Subcutaneous abdominal adipose tissue (tissue), 5 donors: Measurements from ENCODE around the gene SYNE4.
A peak's percentile ranks its signal among the peaks of the same experiment; 100 is the strongest.

ENCODE experiments used
- H3K27ac ChIP-seq: one replicate; pipeline ENCODE4 v1.7.0; 2013; ENCODE audit warnings: low read depth, mild to moderate bottlenecking, inconsistent platforms, low read length, moderate library complexity
- H3K27me3 ChIP-seq, 5 donors: one replicate each; pipeline ENCODE4 v1.7.0; 2013; ENCODE audit warnings: low read length in 5 of 5, inconsistent platforms in 1 of 5; ENCODE audit not compliant: control insufficient read depth in 5 of 5, insufficient read depth in 4 of 5
- H3K36me3 ChIP-seq, 5 donors: one replicate each; pipeline ENCODE4 v1.7.0; 2013; ENCODE audit warnings: low read length in 5 of 5; ENCODE audit not compliant: control insufficient read depth in 5 of 5, insufficient read depth in 5 of 5
- H3K4me1 ChIP-seq, 5 donors: one replicate each; pipeline ENCODE4 v1.7.0; 2013; ENCODE audit warnings: low read length in 5 of 5, mild to moderate bottlenecking in 3 of 5, moderate library complexity in 1 of 5; ENCODE audit not compliant: control insufficient read depth in 5 of 5, insufficient read depth in 5 of 5
- H3K4me3 ChIP-seq, 5 donors: one replicate each; pipeline ENCODE4 v1.7.0; 2013; ENCODE audit warnings: low read length in 5 of 5, low read depth in 1 of 5
- H3K9ac ChIP-seq, 5 donors: one replicate each; pipeline ENCODE4 v1.7.0; 2013; ENCODE audit warnings: low read length in 5 of 5, mild to moderate bottlenecking in 4 of 5, moderate library complexity in 3 of 5
- H3K9me3 ChIP-seq, 5 donors: one replicate each; pipeline ENCODE4 v1.7.0; 2013; ENCODE audit warnings: low read length in 5 of 5; ENCODE audit not compliant: control insufficient read depth in 5 of 5
- donor health status: healthy.
- donor health status: healthy.
- donor health status: healthy.
- donor health status: healthy.
- donor health status: healthy.

Gene SYNE4, protein sequence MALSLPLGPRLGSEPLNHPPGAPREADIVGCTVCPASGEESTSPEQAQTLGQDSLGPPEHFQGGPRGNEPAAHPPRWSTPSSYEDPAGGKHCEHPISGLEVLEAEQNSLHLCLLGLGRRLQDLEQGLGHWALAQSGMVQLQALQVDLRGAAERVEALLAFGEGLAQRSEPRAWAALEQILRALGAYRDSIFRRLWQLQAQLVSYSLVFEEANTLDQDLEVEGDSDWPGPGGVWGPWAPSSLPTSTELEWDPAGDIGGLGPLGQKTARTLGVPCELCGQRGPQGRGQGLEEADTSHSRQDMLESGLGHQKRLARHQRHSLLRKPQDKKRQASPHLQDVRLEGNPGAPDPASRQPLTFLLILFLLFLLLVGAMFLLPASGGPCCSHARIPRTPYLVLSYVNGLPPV

DNA sequence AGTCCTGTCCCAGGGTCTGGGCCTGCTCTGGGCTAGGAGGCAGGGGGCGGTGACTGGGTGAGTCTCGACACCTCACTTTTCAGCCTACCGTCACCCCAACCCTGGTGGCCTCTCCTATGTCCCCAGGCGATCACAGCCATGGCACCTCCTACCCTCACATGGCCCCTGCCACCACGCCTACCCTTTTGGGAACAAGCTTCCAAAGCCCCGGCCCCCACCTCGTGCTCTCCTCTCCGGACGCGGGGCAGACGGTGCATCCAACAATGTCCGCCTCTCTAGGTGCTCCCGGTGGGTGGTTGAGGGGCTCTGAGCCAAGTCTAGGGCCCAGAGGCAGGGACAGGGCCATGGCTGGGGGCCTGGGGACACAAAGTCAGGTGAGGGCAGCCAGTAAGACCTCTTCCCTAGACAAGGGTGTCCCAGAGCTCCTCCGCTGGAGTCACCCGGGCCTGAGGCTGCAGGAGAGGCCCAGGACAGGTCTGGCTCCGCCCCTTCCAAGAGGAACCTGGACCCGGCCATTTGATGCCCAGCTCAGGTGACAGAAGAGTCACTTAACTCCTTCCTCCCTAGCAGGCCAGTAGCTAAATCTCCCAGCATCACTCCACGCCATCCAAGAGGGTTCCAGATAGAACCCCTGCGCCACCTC lies at the start of gene SYNE4:
Gene SYNE4 (minus strand): TSS at position 478 of the 643 bp plus-strand sequence. CDS start 132 bp downstream, at position 346.
- Histone ChIP-seq H3K9me3 (no peaks in the 10 kb centered on the region), H3K27me3 (no peaks in the 10 kb centered on the region), H3K9ac (peak within 1 kb of the TSS in 3 of 5 donors; percentile 44 to 66 (median 61)), H3K4me3 (peak within 1 kb of the TSS in 4 of 5 donors; percentile 48 to 61 (median 49)), H3K27ac (no peak within 1 kb of the TSS), H3K4me1 (peaks cover 3 to 24% (median 18%) of the 10 kb centered on the region in 5 donors), H3K36me3 (peaks cover 0 to 3% (median under 1%) of the 10 kb centered on the region in 5 donors)

GRCh38 chr19:36054733-36055686 lies 46.4 kb upstream of the SYNE4 start, which contains the start of gene WDR62:
Gene WDR62, plus strand, starts transcription at chr19:36054897. Its CDS starts 75 bp downstream, at chr19:36054972.
- peak within 1 kb of the TSS; percentile 82 to 96 (median 90) for H3K4me3 ChIP-seq
- no peaks in the 10 kb centered on the region for H3K27me3 ChIP-seq
- peak within 1 kb of the TSS; percentile 50 to 84 (median 78) for H3K9ac ChIP-seq
- H3K36me3 ChIP-seq: no peaks in the 10 kb centered on the region
- no peaks in the 10 kb centered on the region for H3K9me3 ChIP-seq
- peaks cover 0 to 20% (median 14%) of the 10 kb centered on the region in 5 donors for H3K4me1 ChIP-seq
- H3K27ac ChIP-seq: peak within 1 kb of the TSS; percentile 86

- no peaks in the 10 kb centered on the region for H3K36me3 ChIP-seq
- no peaks in the 10 kb centered on the region for H3K27me3 ChIP-seq
- peak within 1 kb of the TSS; percentile 82 to 96 (median 90) for H3K4me3 ChIP-seq
- H3K27ac ChIP-seq: peak within 1 kb of the TSS; percentile 86
- no peaks in the 10 kb centered on the region for H3K9me3 ChIP-seq
- H3K9ac ChIP-seq: peak within 1 kb of the TSS; percentile 50 to 84 (median 78)
- peaks cover 0 to 20% (median 14%) of the 10 kb centered on the region in 5 donors for H3K4me1 ChIP-seq
Measured at GRCh38 chr19:36054119-36054732, 45.6 kb upstream of the SYNE4 start, which contains the start of gene THAP8. Gene THAP8, minus strand, starts transcription at chr19:36054285. Its CDS starts 68 bp downstream, at chr19:36054217.

- H3K36me3 ChIP-seq: no peaks in the 10 kb centered on the region
- H3K9ac ChIP-seq: no peak overlapping the region
- H3K27ac ChIP-seq: no peak overlapping the region
- H3K27me3 ChIP-seq: no peaks in the 10 kb centered on the region
- H3K4me3 ChIP-seq: no peak overlapping the region
- no peaks in the 10 kb centered on the region for H3K9me3 ChIP-seq
- peaks cover 0 to 22% (median 14%) of the 10 kb centered on the region in 5 donors for H3K4me1 ChIP-seq
Measured at GRCh38 chr19:36051637-36052036, 43.0 kb upstream of the SYNE4 start.

GRCh38 chr19:36051236-36051635 lies 42.6 kb upstream of the SYNE4 start:
- H3K4me3 ChIP-seq: no peak overlapping the region
- no peaks in the 10 kb centered on the region for H3K36me3 ChIP-seq
- no peak overlapping the region for H3K27ac ChIP-seq
- no peaks in the 10 kb centered on the region for H3K9me3 ChIP-seq
- H3K4me1 ChIP-seq: peaks cover 0 to 26% (median 14%) of the 10 kb centered on the region in 5 donors
- H3K27me3 ChIP-seq: no peaks in the 10 kb centered on the region
- H3K9ac ChIP-seq: no peak overlapping the region

DNA sequence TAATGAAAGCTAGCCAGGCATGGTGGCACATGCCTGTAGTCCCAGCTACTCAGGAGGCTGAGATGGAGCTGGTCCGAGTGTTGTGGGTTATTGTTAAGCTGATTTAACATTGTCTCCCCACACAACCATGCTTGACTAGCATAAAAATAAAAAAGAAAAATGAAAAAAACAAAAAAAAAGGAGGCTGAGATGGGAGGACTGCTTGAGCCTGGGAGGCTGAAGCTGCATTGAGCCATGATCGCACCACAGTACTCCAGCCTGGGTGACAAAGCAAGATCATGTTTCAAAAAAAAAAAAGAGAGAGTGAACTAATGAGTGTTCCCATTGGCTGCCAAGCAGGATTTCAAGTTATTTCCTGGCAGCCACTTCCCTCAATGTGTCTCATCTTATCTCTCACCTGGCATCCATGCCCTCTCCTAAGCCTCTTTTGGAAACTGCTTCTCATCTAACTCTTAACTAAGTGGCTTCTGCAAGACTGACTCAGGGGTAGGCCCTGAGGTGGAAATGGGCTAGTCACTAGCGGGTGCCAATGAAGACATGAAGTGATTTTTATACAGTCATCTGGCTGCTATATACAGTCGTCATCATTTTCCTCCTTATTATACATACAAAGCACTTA lies 40.6 kb upstream of the SYNE4 start:
- Histone ChIP-seq H3K27ac (no peak overlapping the region), H3K4me1 (peaks cover 0 to 15% (median 6%) of the 10 kb centered on the region in 5 donors), H3K27me3 (no peaks in the 10 kb centered on the region), H3K4me3 (no peak overlapping the region), H3K9ac (no peak overlapping the region), H3K9me3 (no peaks in the 10 kb centered on the region), H3K36me3 (no peaks in the 10 kb centered on the region)

DNA sequence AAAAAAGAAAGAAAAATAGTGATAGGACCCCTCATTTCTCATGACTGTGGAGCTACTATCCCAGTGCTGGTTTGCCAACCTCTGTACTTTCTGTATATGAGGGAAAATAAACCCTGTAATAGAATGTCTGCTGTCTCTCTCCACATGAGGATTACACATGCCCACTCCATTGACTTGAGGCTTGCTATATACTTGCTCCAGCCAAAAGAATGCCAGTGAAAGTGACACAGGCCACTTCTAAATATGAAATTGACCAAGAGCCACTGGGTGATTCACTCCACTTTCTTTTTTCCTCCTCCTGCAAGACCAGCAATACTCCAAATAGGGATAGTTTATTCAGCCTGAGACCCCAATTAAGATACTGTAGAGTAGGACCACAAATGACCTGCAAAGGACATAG lies 39.2 kb upstream of the SYNE4 start:
- H3K9ac ChIP-seq: no peak overlapping the region
- H3K4me3 ChIP-seq: no peak overlapping the region
- no peaks in the 10 kb centered on the region for H3K27me3 ChIP-seq
- H3K36me3 ChIP-seq: no peaks in the 10 kb centered on the region
- no peaks in the 10 kb centered on the region for H3K9me3 ChIP-seq
- no peak overlapping the region for H3K27ac ChIP-seq
- H3K4me1 ChIP-seq: peaks cover 0 to 6% (median 0%) of the 10 kb centered on the region in 5 donors

DNA sequence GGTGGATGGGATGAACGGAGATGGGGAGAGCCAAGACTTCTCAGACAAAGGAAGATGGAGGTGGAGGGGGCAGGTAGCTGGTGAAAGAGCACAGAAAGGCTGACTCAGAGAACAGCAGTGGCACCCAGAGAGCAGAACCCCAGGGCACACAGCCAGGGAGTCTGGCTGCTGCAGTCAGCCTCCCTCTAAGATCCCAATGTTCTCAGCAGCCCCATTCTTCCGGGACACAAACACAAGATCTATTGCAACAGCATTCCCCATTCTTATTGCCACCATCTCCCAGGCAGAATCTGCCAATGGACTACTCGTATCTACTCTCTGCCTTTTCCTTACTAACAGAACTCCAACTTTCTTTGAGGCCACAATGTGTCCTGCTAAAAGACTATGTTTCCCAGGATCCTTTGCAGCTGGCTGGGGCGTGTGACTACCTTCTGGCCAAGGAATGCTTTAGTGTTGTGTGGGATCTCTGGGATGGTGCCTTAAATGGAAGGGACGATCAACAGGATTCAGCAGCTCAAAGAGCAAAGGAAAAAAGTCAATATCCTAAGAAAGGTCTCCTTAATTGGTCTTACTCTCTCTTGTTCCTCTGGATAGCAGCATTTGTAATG lies 37.9 kb upstream of the SYNE4 start:
- Histone ChIP-seq H3K36me3 (no peaks in the 10 kb centered on the region), H3K4me3 (no peak overlapping the region), H3K27me3 (no peaks in the 10 kb centered on the region), H3K27ac (no peak overlapping the region), H3K9ac (no peak overlapping the region), H3K9me3 (no peaks in the 10 kb centered on the region), H3K4me1 (peaks cover 0 to 13% (median 5%) of the 10 kb centered on the region in 5 donors)
